ENCODE data around the gene SUCO.

The SUCO gene

GRCh38 chr1:172498857-172499256, 34.1 kb upstream of the SUCO start:
- Histone ChIP-seq H3K4me1 (ENCODE audit: insufficient read depth, low read length, poor library complexity, severe bottlenecking) (no peaks in the 10 kb centered on the region), H3K27me3 (ENCODE audit: insufficient read depth, low read length, poor library complexity, severe bottlenecking) (no peaks in the 10 kb centered on the region), H3K79me2 (ENCODE audit: insufficient read depth, low read length) (no peaks in the 10 kb centered on the region), H2AFZ (ENCODE audit: low read length) (no peak overlapping the region), H3K4me2 (ENCODE audit: low read depth, low read length, poor library complexity, severe bottlenecking) (no peak overlapping the region), H3F3A (ENCODE audit: low read depth) (no peaks in the 10 kb centered on the region), H3K36me3 (ENCODE audit: insufficient read depth, low read length) (no peaks in the 10 kb centered on the region), H3K9me3 (ENCODE audit: insufficient read depth, low read depth, low read length) (no peaks in the 10 kb centered on the region), H4K20me1 (ENCODE audit: insufficient read depth, low read length, poor library complexity, severe bottlenecking) (no peaks in the 10 kb centered on the region), H3K4me3 (ENCODE audit: low read length, poor library complexity, severe bottlenecking) (no peak overlapping the region), H3K9me2 (replicated peaks; ENCODE audit: low read depth, low read length) (no peaks in the 10 kb centered on the region), H3K9ac (ENCODE audit: low read depth, low read length, poor library complexity, severe bottlenecking) (no peak overlapping the region)
- TF ChIP-seq CTCF (conservative IDR thresholded peaks at IDR 0.05; ENCODE audit: low read length) (no peak), EZH2phosphoT487 (IDR thresholded peaks at IDR 0.05; ENCODE audit: borderline replicate concordance) (no peak)

- Histone ChIP-seq H3K9me2 (replicated peaks; ENCODE audit: low read depth, low read length) (no peaks in the 10 kb centered on the region), H3K36me3 (ENCODE audit: insufficient read depth, low read length) (no peaks in the 10 kb centered on the region), H3K79me2 (ENCODE audit: insufficient read depth, low read length) (no peaks in the 10 kb centered on the region), H3K4me1 (ENCODE audit: insufficient read depth, low read length, poor library complexity, severe bottlenecking) (no peaks in the 10 kb centered on the region), H3F3A (ENCODE audit: low read depth) (no peaks in the 10 kb centered on the region), H4K20me1 (ENCODE audit: insufficient read depth, low read length, poor library complexity, severe bottlenecking) (no peaks in the 10 kb centered on the region), H3K4me3 (ENCODE audit: low read length, poor library complexity, severe bottlenecking) (no peak overlapping the region), H2AFZ (ENCODE audit: low read length) (no peak overlapping the region), H3K9ac (ENCODE audit: low read depth, low read length, poor library complexity, severe bottlenecking) (no peak overlapping the region), H3K27me3 (ENCODE audit: insufficient read depth, low read length, poor library complexity, severe bottlenecking) (no peaks in the 10 kb centered on the region), H3K9me3 (ENCODE audit: insufficient read depth, low read depth, low read length) (no peaks in the 10 kb centered on the region), H3K4me2 (ENCODE audit: low read depth, low read length, poor library complexity, severe bottlenecking) (no peak overlapping the region)
- TF ChIP-seq EZH2phosphoT487 (IDR thresholded peaks at IDR 0.05; ENCODE audit: borderline replicate concordance), result no peak
- no peak for TF ChIP-seq CTCF (conservative IDR thresholded peaks at IDR 0.05; ENCODE audit: low read length)
Measured at GRCh38 chr1:172499636-172500141, 33.3 kb upstream of the SUCO start.

- H3K9me2 ChIP-seq (replicated peaks; ENCODE audit: low read depth, low read length), result no peaks in the 10 kb centered on the region
- no peak overlapping the region for H3K4me2 ChIP-seq (ENCODE audit: low read depth, low read length, poor library complexity, severe bottlenecking)
- no peaks in the 10 kb centered on the region for H3K9me3 ChIP-seq (ENCODE audit: insufficient read depth, low read depth, low read length)
- no peaks in the 10 kb centered on the region for H3K79me2 ChIP-seq (ENCODE audit: insufficient read depth, low read length)
- H3K9ac ChIP-seq (ENCODE audit: low read depth, low read length, poor library complexity, severe bottlenecking), result no peak overlapping the region
- H3K36me3 ChIP-seq (ENCODE audit: insufficient read depth, low read length), result no peaks in the 10 kb centered on the region
- H3F3A ChIP-seq (ENCODE audit: low read depth), result no peaks in the 10 kb centered on the region
- no peaks in the 10 kb centered on the region for H4K20me1 ChIP-seq (ENCODE audit: insufficient read depth, low read length, poor library complexity, severe bottlenecking)
- no peak overlapping the region for H3K4me3 ChIP-seq (ENCODE audit: low read length, poor library complexity, severe bottlenecking)
- H3K4me1 ChIP-seq (ENCODE audit: insufficient read depth, low read length, poor library complexity, severe bottlenecking), result no peaks in the 10 kb centered on the region
- TF ChIP-seq CTCF (conservative IDR thresholded peaks at IDR 0.05; ENCODE audit: low read length) (no peak), EZH2phosphoT487 (IDR thresholded peaks at IDR 0.05; ENCODE audit: borderline replicate concordance) (no peak)
- H2AFZ ChIP-seq (ENCODE audit: low read length), result no peak overlapping the region
- no peaks in the 10 kb centered on the region for H3K27me3 ChIP-seq (ENCODE audit: insufficient read depth, low read length, poor library complexity, severe bottlenecking)
Measured at GRCh38 chr1:172500207-172500606, 32.7 kb upstream of the SUCO start.
